Activated CD4-positive, alpha-beta T cell treated with anti-CD3 and anti-CD28 coated beads for 4 hours (primary cell): Measurements from ENCODE around the gene CFAP44.
"Not testable (repeated sequence)": the region's sequence is repeated elsewhere in the genome, so short reads cannot be mapped to it uniquely, and the experiment has no call there.

Experiments
- DNase-seq, 2 donors: peaks; one replicate each; pipeline ENCODE4 v3.0.0-alpha.2; 2020

CFAP44 gene

GRCh38 chr3:113441051-113441770 is at the start of gene CFAP44:
Gene CFAP44 (minus strand): TSS chr3:113441493. CDS start chr3:113433664, 7,829 bp downstream.
- DNase-seq = peak; percentile 30 to 46

DNA sequence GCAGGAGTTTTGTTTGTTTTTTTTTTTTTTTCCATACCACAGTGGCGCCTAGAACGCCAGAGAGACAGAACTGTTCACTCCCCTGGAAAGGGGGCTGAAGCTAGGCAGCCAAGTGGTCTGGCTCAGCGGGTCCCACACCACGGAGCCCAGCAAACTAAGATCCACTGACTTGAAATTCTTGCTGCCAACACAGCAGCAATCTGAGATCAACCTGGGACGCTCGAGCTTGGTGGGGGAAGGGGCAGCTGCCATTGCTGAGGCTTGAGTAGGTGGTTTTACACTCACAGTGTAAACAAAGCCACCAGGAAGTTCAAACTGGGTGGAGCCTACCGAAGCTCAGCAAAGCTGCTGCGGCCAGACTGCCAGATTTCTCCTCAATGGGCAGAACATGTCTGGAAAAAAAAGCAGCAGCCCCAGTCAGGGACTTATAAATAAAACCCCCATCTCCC is 43.9 kb upstream of the CFAP44 start:
- peak in 1 of 2 donors; percentile 13 for DNase-seq

GRCh38 chr3:113468539-113468938 is 27.2 kb upstream of the CFAP44 start:
- no peak for DNase-seq

DNA sequence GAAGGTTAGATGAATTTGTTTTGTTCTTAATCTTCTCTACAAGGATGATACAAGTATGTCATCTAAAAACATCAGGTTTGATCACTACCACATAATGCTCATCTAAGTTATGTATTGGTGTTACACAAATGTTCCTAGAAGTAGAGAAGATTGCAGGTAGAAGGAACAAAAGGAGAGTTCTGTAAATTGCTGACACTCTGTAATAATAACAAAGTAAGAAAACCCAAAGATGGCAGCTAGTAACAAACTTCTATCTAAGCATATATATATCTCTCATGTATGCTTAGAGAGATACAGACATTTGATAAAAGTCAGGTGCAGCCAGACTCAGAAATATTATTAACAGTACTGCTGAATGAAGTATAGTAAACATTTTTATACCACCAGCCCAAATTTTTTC is 20.2 kb upstream of the CFAP44 start:
- no peak for DNase-seq

- DNase-seq = not testable (repeated sequence)
Observed at GRCh38 chr3:113458554-113458953, 17.3 kb upstream of the CFAP44 start.

DNA sequence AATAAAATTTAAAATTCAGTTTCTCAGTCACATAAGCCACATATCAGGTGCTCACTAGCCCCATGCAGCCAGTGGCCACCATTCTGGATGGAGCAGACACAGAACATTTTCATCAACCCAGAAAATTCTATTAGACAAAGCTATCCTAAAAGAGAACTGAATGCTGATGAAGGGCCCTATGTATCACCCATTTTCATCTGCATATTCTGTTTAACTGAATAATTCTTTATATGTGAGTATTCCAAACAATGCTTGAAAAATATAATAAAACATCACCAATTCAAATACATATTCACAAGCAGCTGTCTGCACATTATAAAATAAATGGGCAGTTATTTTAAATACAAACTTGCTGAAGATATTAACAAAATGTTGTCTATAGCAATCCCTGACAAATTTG is 14.2 kb upstream of the CFAP44 start:
- no peak for DNase-seq

DNA sequence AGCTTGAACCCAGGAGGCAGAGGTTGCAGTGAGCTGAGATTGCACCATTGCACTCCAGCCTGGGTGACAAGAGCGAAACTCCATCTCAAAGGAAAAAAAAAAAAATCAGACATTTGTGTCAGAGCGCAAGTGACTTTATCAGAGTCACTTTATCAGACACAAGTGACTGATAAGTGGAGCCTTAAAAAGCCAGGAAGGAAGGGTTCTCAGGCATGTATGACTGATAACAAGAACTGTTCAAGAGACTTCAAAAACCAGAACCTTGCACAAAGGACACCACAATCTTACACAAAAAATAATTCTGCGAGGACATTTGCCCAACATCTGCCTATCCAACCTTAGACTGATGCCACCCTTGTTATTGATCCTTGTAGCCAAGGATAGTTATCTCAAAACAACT is 13.3 kb upstream of the CFAP44 start:
- DNase-seq = no peak

DNA sequence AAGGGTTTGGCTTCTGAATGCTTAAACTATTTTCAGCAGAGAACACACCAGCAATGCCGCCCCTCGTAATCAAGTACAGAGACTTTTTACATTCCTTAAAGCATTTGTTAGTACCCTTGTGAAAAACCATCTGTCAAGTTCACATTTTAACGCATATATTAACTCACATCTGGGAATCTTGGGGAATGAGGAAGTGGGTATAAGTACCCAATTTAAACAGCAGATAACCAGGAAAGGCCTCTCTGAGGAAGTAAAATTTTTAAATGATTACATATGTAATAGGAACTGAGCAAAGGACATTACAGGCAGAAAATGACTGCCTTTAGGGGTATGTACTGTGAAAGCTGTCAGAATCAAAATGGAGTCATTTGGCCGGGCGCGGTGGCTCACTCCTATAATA is 12.8 kb upstream of the CFAP44 start:
- no peak for DNase-seq

GRCh38 chr3:113450911-113451310 is 9.6 kb upstream of the CFAP44 start:
- no peak for DNase-seq

- DNase-seq = no peak
Observed at GRCh38 chr3:113439606-113440005, 1.7 kb downstream of the CFAP44 start.

- no peak for DNase-seq
Observed at GRCh38 chr3:113438224-113438623, 3.1 kb downstream of the CFAP44 start.

GRCh38 chr3:113437411-113437810 is 3.9 kb downstream of the CFAP44 start:
- no peak for DNase-seq

DNA sequence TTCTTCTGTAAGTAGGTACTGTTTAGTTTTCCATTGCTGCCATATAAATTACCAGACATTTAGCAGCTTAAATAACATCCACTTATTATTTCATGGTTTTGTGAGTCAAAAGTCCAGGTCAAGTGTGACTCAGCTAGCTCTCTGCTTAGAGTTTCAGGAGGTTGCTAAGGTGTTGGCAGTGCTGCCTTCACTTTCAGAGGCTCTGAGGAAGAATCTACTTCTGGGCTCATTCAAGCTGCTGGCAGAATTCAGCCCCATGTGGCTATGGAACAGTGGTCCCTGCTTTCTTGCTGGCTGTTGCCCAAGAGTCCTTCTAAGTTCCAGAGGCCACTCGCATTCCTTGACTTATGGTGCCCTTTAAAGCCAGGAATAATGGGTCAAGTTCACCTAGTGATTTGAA is 4.5 kb downstream of the CFAP44 start:
- DNase-seq = no peak

DNA sequence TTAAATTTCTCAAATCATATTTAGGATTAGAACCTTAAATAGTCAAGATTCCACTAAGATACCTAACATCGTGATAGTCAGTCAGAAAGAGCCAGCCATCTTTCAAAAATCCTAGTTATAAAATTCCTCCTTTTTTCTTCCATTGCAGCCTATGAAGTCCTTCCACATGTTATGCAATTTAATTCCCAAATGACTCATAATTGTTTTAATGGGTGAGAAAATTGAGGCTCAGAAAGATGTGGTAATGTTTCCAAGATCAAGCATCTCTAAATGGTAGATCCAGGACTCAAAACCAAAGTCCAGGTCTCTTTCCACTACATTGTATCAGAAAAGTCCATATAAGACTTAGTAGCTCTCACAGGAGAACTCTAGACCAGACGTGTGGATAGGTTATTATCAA is 9.5 kb downstream of the CFAP44 start:
- DNase-seq = no peak

DNA sequence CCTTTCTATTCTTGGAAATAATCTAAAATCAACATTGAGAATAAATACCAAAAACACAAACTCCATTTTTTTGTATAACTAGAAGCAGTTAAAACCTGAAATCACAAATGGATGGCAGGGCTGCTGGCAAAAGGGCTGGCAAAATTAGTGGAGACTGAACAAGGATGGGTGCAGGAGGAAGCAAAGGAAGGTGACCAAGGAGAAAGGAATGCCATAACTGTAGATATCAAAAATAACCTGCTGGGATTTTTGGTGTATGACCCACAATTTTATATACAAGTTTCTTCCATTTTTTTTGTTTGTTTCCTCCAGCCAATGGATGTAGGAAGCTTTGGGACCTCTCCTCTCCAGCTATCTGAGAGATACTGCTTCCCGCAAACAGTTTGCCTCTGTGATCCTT is 12.7 kb downstream of the CFAP44 start:
- no peak for DNase-seq

DNA sequence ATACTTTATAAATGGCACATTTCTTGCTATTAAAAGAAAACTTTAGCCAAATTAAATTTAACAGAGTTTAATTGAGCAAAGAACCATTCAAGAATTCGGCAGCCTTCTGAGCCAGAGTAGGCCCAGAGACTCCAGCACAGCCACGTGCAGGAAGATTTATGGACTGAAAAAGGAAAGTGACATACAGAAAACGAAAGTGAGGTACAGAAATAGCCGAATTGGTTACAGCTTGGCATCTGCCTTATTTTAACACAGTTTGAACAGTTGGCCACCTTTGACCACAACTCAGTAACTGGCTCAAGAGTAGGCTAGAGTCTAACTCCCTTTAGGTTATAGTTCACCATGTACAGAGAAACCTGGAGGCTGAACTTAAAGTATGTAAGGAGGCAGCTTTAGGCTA is 17.6 kb downstream of the CFAP44 start:
- no peak for DNase-seq

DNA sequence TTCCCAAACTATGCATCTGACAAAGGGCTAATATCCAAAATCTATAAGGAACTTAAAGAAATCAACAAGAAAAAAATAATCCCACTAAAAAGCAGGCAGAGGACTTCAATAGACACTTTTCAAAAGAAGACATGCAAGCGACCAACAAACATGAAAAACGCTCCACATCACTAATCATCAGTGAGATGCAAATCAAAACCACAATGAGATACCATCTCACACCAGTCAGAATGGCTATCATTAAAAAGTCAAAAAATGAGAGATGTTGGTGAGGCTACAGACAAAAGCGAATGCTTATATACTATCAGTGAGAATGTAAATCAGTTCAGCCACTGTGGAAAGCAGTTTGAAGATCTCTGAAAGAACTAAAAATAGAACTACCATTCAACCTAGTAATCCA is 20.2 kb downstream of the CFAP44 start:
- DNase-seq = no peak

- no peak for DNase-seq
Observed at GRCh38 chr3:113409676-113410075, 31.6 kb downstream of the CFAP44 start.

DNA sequence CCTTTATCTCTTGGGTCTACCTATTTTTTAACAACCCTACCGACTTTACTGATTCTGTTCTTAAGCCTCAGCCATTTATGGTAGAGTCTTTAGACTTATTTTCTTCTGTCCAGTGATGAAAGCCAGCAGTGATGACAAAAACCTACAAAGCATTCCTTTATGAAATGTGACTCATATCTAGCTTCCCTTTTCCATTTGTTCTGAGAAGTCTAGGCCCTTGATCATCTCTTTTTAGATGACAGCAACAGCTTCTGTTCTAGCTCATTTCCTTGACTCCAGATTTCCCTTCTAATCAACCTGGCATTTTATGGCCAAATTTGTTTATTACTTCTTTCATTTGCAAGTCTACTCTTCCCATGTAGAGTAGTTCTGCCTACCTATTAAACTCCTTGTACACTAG is 36.1 kb downstream of the CFAP44 start:
- no peak for DNase-seq

DNA sequence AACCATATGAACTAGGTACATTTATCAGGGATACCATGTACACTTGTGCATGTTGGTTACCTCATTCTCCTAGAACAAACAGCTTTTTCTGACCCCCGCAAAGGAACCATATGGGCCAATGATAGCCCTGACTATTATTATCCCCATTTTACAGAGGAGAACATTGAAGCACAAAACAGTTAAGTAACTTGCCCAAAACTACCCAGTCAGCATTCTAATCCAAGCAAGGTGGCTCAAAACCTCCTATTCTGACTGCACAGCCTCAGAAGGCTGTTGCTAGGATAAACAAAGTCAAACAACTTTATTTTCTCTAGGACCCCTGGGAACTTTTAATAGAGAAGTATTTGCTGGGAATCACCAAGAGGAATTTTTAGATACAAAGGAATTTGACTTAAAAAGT is 36.7 kb downstream of the CFAP44 start:
- no peak for DNase-seq
